ENCODE measurements around the gene REEP2. TPM values are rescaled to one million over a fixed set of nuclear protein-coding genes. Genes with fewer than 3 reads are reported as not detected.
"Not testable (repeated sequence)": the region's sequence is repeated elsewhere in the genome, so short reads cannot be mapped to it uniquely, and the experiment has no call there.

REEP2 gene
- total RNA-seq, 4 donors from 2014 or later, result 0.54 to 3.6 (median 2.0) TPM; not detected in 1

DNA sequence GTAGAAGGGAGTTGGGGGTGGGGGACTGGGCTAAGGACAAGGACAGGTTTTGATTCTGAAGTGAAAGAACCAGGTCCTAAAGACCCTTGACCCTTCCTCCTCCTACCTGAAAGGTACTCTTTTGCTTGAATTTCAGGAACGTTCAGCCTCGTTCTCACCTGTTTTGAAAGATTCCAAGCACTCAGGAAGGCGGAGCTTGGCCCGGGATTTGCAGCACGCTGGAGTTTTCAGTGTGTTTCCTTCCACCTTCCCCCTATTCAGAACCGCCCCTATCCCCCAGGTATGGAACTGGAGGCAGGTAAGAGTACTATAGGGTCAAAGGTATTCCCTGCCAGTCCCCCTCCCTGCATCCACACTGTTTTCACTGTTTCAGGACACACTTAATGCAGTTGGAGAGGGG is 33.5 kb downstream of the REEP2 start:
- peak overlapping the region; percentile 43 to 66 (median 64) for H3K27ac ChIP-seq

DNA sequence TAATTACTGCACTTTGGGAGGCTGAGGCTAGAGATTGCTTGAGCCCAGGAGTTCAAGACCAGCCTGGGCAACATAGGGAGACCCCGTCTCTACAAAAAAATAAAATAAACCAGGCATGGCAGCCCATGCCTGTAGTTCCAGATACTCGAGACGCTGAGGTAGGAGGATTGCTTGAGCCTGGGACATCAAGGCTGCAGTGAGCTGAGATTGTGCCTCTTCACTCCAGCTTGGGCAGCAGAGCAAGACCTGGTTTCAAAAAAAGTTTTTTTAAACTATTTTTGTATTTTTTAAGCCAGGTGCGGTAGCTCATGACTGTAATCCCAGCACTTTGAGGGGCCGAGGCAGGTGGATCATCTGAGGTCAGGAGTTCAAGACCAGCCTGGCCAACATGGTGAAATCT is 34.3 kb downstream of the REEP2 start:
- H3K27me3 ChIP-seq; intact Hi-C loops (cut with DNase I); H3K9me3 ChIP-seq; H3K4me3 ChIP-seq (replicated peaks in 1 of 3); H3K36me3 ChIP-seq: not testable (repeated sequence)
- Histone ChIP-seq H3K4me1 (peaks cover 5 to 15% of the 10 kb centered on the region in 2 donors), H3K27ac (peak overlapping the region in 2 of 3 donors; percentile 41 to 64)
- WGBS, 2 donors, result 44 to 48% methylated on average over 5 of the region's 5 CpGs
- peak; percentile 54 to 55 for DNase-seq

More for the DNA sequence above, 33.5 kb downstream of the REEP2 start:
- Histone ChIP-seq H3K9me3 (no peaks in the 10 kb centered on the region), H3K4me3 (replicated peaks in 1 of 3) (no peak overlapping the region), H3K36me3 (peaks cover 0 to 6% of the 10 kb centered on the region in 2 donors), H3K4me1 (peaks cover 5 to 23% of the 10 kb centered on the region in 2 donors), H3K27me3 (no peaks in the 10 kb centered on the region)
- intact Hi-C loops (cut with DNase I), result no loop called here
- TF ChIP-seq, protein P1, sequence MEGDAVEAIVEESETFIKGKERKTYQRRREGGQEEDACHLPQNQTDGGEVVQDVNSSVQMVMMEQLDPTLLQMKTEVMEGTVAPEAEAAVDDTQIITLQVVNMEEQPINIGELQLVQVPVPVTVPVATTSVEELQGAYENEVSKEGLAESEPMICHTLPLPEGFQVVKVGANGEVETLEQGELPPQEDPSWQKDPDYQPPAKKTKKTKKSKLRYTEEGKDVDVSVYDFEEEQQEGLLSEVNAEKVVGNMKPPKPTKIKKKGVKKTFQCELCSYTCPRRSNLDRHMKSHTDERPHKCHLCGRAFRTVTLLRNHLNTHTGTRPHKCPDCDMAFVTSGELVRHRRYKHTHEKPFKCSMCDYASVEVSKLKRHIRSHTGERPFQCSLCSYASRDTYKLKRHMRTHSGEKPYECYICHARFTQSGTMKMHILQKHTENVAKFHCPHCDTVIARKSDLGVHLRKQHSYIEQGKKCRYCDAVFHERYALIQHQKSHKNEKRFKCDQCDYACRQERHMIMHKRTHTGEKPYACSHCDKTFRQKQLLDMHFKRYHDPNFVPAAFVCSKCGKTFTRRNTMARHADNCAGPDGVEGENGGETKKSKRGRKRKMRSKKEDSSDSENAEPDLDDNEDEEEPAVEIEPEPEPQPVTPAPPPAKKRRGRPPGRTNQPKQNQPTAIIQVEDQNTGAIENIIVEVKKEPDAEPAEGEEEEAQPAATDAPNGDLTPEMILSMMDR (IDR thresholded peaks at IDR 0.05), result no peak
- TF ChIP-seq POLR2A (IDR thresholded peaks at IDR 0.05), result no peak
- peak; percentile 75 to 76 for DNase-seq
- WGBS, 2 donors, result 26 to 36% methylated on average over 6 of the region's 6 CpGs

DNA sequence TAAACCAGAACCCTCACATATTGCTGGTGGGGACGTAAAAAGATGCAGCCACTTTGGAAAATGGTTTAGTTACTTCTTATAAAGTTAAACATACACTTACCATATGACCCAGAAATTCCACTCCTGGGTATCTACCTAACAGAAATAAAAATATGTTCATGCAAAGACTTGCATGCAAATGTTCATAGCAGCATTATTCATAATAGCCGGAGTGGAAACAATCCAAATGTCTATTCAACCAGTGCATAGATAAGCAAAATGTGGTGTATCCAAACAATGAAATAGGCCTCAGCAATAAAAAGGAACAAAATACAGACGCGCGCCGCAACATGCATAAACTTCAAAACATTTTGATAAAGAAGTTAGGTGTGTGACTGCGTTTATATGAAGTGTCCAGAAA is 38.1 kb downstream of the REEP2 start:
- 93 to 95% methylated on average over 7 of the region's 7 CpGs for WGBS, 2 donors

DNA sequence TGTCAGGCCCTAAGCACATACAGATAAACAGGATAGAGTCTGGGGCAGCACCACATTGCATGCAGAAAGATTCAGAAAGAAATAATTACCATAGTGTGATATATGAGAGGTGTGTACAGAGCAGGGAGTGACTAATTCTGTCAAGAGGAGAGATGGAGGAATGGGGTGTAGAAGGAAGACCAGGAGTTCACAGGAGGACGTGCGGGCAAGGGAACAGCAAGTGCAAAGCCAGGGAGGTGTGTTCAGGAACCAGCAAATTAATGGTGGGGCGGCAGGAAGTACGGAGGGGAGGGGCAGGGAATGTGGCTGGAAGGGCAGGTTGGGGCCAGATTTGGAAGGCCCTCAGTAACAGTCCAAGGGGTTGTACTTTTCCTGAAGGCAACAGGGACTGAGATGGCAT is 43.8 kb downstream of the REEP2 start:
- Histone ChIP-seq H3K4me1 (peaks cover 0 to 5% of the 10 kb centered on the region in 2 donors), H3K36me3 (no peaks in the 10 kb centered on the region), H3K27ac (no peak overlapping the region), H3K9me3 (no peaks in the 10 kb centered on the region), H3K27me3 (no peaks in the 10 kb centered on the region), H3K4me3 (replicated peaks in 1 of 3) (no peak overlapping the region)
- DNase-seq, result no peak
- intact Hi-C loops (cut with DNase I), result no loop called here
- WGBS, 2 donors, result 62 to 66% methylated on average over 4 of the region's 4 CpGs
- TF ChIP-seq POLR2A (IDR thresholded peaks at IDR 0.05), result no peak
- TF ChIP-seq, protein P1 (IDR thresholded peaks at IDR 0.05), result no peak

More for the DNA sequence above, 38.1 kb downstream of the REEP2 start:
- Histone ChIP-seq H3K27ac (no peak overlapping the region), H3K27me3 (no peaks in the 10 kb centered on the region), H3K4me3 (replicated peaks in 1 of 3) (no peak overlapping the region), H3K36me3 (no peaks in the 10 kb centered on the region), H3K9me3 (no peaks in the 10 kb centered on the region), H3K4me1 (peaks cover 5 to 11% of the 10 kb centered on the region in 2 donors)
- intact Hi-C loops (cut with DNase I), result no loop called here
- no peak for TF ChIP-seq POLR2A (IDR thresholded peaks at IDR 0.05)
- TF ChIP-seq, protein P1 (IDR thresholded peaks at IDR 0.05), result no peak
- no peak for DNase-seq

DNA sequence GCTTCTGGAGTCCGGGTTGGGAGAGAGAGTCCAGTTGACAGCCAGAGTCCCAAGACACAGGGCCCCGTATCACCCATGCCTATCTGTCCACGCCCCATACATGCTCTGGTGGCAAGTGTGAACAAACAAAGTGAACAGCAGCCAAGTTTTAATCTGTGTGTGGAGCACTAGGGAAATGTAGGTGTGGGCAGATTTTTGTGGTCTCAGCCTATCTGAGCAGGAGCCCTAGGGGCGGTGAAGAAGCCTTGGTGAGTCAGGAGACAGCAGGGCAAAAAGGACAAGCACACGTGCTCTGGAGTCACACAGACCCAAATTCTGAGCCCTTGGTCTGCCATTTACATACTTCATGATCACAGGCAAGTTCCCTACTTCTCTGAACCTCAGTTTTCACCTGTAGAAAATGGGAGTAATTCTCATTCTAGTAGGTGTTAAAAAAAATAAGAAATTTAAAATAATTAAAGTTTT is 49.7 kb downstream of the REEP2 start:
- intact Hi-C loops (cut with DNase I), result no loop called here
- TF ChIP-seq POLR2A (IDR thresholded peaks at IDR 0.05), result no peak
- TF ChIP-seq, protein P1 (IDR thresholded peaks at IDR 0.05), result no peak

More for the DNA sequence above, 49.7 kb downstream of the REEP2 start:
- Histone ChIP-seq H3K27me3 (no peaks in the 10 kb centered on the region), H3K27ac (no peak overlapping the region), H3K9me3 (no peaks in the 10 kb centered on the region), H3K4me3 (replicated peaks in 1 of 3) (no peak overlapping the region), H3K4me1 (peaks cover 9 to 22% of the 10 kb centered on the region in 2 donors), H3K36me3 (no peaks in the 10 kb centered on the region)
- no peak for DNase-seq
- WGBS, 2 donors, result 82 to 85% methylated on average over 4 to 5 of the region's 5 CpGs

Data from thyroid gland (tissue), 4 donors.